NCI-H1417 (cell line): ENCODE results near the gene NUDT14.
A peak's percentile ranks its signal among the peaks of the same experiment; 100 is the strongest.

Experiments
- DNase-seq, 3 experiments: peaks; one replicate each; lab custom pipeline; 2025; lab: John Stamatoyannopoulos, UW

Gene NUDT14

DNA sequence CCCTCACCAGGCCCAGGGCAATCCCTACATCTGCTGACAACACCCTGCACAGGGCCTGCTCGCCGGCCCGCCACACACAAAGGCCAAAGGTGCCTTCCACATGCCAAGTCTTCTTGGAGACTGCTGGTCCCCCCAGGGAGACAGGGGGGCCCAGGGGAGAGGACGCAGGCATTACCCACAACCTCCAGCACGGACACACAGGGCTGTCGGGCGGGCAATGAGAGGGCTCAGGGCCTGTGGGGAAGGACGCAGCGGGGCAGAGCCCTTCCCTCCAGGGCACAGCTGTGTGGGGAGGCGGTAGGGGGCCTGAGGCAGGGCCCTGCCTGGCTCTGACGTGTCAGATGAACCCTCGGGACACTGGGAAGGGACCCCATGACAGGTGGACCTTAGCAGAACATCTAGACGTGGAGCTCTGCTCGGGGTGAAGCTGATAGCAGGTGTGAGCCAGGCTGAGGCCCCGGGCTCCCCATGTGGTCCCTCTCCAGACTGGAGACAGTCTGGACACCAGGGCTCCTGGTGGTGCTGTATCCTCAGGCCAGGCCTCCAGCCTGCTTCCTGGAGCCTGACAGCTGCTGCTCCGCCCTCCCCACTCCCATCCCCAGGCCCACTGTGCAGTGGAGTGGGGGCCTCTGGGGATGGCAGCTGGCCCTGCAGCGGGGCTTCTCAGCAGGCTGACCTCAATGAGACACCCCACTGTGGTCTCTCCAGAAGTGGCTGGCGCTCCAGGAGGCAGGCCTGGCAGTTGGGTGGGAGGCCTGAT, 31.6 kb upstream of the NUDT14 start:
- DNase-seq: peak in 2 of 3 experiments; percentile 88 to 94

DNA sequence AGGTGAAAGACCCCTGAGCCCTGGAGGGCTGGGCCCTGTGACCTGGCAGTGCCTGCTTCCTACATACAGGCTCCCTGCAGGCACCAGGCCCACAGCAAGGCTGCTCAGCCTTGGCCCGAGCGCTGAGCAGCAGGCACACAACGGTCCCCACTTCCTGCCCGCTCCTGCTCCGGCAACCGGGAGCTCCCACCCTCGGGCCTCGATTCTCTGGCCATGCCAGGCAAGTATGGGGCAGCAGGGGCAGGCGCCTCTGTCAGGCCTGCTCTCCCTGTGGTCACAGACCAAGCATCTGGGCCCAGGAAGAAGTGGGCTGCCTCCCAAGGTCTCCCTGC, 30.6 kb upstream of the NUDT14 start:
- DNase-seq: no peak

DNA sequence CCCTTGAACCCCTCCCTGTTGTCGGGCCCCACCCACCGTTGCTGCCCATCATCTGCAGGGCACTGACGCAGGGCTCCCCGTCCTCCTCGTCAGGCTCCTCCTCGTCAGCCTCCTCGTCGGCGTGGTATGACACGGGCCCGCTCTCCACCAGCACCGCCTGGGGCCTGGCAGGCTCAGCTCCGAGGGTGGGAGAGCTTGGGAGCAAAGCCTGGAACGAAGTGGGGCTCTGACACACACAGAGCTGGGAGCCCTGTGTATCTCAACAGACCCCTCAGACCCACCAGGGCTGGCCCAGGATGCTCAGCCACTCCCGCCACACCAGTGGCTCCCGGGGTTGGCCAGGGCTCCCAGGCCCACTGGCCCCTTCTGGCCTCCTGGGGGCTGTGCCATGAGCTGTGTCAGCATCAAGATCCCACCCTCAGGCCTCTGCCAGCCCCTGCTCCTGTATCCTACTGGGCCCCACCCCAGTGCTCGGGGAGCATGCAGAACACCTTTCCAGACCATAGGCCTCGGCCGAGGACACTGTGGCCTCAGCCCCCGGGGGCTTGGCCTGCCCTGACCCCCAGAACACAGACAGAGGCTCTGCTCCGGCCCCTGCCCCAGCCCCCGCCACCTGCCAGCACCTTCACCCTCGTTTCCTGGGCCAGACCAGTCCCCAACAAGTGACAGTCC, 30.1 kb upstream of the NUDT14 start:
- DNase-seq: no peak

- no peak for DNase-seq
Observed at GRCh38 chr14:105210266-105211025, 29.3 kb upstream of the NUDT14 start.

- no peak for DNase-seq
Observed at GRCh38 chr14:105209646-105210045, 28.5 kb upstream of the NUDT14 start.

DNA sequence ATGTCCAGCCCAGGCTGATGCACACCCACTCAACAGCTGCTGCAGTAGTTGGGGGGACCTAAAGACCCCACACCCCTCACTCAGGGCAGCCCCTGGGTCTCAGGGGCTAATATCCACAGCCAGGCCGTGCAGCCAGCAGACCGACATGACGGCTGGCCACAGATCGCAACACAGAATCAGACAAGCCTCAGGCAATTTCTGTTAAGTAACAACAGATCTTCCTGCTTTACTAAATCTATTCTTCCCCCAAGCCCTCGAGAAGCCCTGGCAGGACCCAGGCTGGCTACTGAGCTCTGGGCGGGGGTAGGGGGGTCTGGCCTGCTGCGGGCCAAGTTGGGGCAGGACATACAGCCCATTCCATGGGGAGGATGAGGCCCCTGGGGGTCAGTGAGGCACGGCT, 28.0 kb upstream of the NUDT14 start:
- DNase-seq: no peak

DNA sequence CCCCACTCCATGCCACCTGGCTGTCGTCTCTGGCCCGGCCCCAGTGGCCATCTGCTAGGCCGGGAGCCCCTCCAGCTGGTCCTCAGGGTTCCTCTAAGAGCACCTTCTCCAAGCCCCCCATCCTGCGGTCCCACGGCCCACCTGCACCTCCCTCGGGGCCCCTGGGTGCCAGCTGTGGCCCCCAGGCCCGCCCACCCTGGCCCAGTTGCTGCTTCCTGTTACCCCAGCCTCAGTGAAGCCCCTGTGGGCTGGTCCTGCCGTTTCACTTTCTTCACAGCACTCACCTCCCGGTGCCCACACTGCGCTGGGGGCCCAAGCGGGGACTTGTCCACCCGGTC, 27.6 kb upstream of the NUDT14 start:
- no peak for DNase-seq

- DNase-seq: no peak
Observed at GRCh38 chr14:105207996-105208737, 27.1 kb upstream of the NUDT14 start.

GRCh38 chr14:105207460-105207901, 26.4 kb upstream of the NUDT14 start:
- no peak for DNase-seq

- no peak for DNase-seq
Observed at GRCh38 chr14:105206873-105207272, 25.8 kb upstream of the NUDT14 start.

GRCh38 chr14:105205673-105206208, 24.6 kb upstream of the NUDT14 start:
- peak in 2 of 3 experiments; percentile 69 to 84 for DNase-seq

- no peak for DNase-seq
Observed at GRCh38 chr14:105204931-105205672, 24.0 kb upstream of the NUDT14 start.

- no peak for DNase-seq
Observed at GRCh38 chr14:105204206-105204930, 23.3 kb upstream of the NUDT14 start.

DNA sequence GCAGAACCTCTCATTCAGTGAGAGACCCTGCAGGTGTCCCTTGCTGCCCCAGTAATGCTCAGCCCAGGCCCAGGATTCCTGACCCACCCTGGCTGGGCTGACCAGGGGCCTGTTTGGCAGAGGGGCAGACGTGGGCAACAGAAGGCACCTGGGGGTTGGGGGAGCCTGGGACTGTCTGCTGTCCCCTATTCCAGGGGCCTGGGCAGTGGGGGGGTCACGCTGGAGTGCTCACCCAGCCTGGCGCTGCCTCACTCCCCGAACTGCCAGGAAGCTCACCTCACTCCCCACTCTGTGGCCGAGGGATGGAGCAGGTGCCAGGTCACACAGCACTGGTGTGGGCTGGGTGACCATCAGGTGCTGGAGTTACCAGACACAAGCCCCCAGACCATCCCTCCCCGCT, 22.6 kb upstream of the NUDT14 start:
- no peak for DNase-seq

- DNase-seq: peak in 1 of 3 experiments; percentile 60
Observed at GRCh38 chr14:105203057-105203531, 22.0 kb upstream of the NUDT14 start.

DNA sequence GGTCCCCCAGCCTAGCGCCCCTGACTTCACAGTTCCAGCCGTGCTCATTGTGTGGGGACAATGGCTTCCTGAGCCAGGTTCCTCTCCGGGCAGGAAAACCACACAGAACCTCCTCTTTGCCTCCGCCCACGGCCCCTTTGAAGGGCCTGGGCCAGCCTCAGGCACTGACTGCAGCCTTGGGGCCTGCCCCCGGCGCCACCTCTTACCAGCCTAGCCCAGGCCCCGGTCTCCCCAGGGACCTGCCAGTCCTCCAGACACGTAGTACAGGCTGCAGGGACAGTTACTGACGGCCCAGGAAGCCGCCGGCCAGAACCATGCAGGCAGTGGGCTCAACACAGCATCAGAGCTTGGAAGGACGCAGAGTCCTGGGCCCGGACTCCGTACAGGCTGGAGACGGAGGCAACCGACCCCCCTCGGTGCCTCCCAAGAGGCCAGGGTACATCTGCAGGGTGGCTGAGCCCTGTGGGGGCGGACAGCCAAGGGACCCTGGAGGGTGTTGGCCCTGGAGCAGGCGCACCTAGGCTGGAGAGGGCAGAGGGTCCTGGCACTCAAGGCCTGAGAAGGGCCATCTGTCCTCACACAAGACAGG, 20.9 kb upstream of the NUDT14 start:
- DNase-seq: peak in 1 of 3 experiments; percentile 24

- DNase-seq: peak in 1 of 3 experiments; percentile 23
Observed at GRCh38 chr14:105201156-105201924, 20.2 kb upstream of the NUDT14 start.

- no peak for DNase-seq
Observed at GRCh38 chr14:105200641-105201040, 19.5 kb upstream of the NUDT14 start.

DNA sequence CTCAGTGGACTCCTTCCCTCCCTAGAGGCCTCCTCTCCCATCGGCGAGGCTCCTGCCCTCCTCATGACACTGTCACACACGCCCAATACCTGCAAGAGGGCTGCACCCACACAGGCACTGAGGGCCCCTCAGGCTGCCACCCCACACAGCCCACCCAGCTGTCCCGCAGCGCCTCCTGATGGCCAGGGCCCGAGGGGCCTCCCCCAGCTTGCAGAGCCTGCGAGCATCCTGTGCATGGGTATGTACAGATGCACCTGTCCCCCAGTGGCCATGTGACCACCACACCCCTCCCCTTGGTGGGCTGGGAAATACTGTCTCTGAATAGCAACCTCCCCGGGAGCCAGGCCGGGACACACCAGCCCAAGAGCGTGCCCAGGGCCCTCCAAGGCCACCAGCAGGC, 19.0 kb upstream of the NUDT14 start:
- DNase-seq: no peak
